OCI-LY3 (cell line): ENCODE data around the gene NR5A1.

ENCODE experiments used
- H2AFZ ChIP-seq: fragments of 200-600, 300-600 bp; shearing (Covaris generic); 2 replicates; pipeline ENCODE4 v1.6.0; 2014; ENCODE audit warnings: antibody characterized with exemption, low read depth, low read length
- H3K27ac ChIP-seq: fragments of 200-600, 300-600 bp; sonication (generic); 2 replicates; pipeline ENCODE4 v1.5.1; 2014; ENCODE audit warnings: mild to moderate bottlenecking, low read length, moderate library complexity, mixed read lengths
- H3K27me3 ChIP-seq: fragments of 200-600, 300-600 bp; sonication (generic); 2 replicates; pipeline ENCODE4 v1.6.1; 2014; ENCODE audit warnings: low read depth, low read length, mixed read lengths
- H3K36me3 ChIP-seq: fragments of 200-600, 300-600 bp; sonication (generic); replicated peaks from 2 replicates; pipeline ENCODE3; 2014; ENCODE audit warnings: low read depth, low read length, mixed read lengths
- H3K4me1 ChIP-seq: fragments of 300-600, 200-600 bp; sonication (generic); 2 replicates; pipeline ENCODE4 v1.6.1; 2014; ENCODE audit warnings: low read length, mixed read lengths
- H3K4me2 ChIP-seq: fragments of 200-600, 300-600 bp; sonication (generic); 2 replicates; pipeline ENCODE4 v1.6.1; 2014; ENCODE audit warnings: low read length, mixed read lengths
- H3K4me3 ChIP-seq: fragments of 300-600, 200-600 bp; sonication (generic); 2 replicates; pipeline ENCODE4 v1.5.1; 2014; ENCODE audit warnings: antibody characterized with exemption, mild to moderate bottlenecking, low read length, moderate library complexity
- H3K79me2 ChIP-seq: fragments of 300-600, 200-600 bp; shearing (Covaris generic); 2 replicates; pipeline ENCODE4 v1.6.1; 2014; ENCODE audit warnings: mild to moderate bottlenecking, low read length, mixed read lengths
- H3K9ac ChIP-seq: fragments of 300-600, 200-600 bp; shearing (Covaris generic); 2 replicates; pipeline ENCODE4 v1.6.0; 2014; ENCODE audit warnings: mild to moderate bottlenecking, low read length, moderate library complexity
- H3K9me3 ChIP-seq: fragments of 200-600, 300-600 bp; shearing (Covaris generic); 2 replicates; pipeline ENCODE4 v1.6.1; 2014; ENCODE audit warnings: low read length, mixed read lengths; ENCODE audit not compliant: insufficient read depth
- H4K20me1 ChIP-seq: fragments of 200-600, 300-600 bp; sonication (generic); 2 replicates; pipeline ENCODE4 v1.6.1; 2016; ENCODE audit warnings: low read length, mixed read lengths; ENCODE audit not compliant: insufficient read depth
- CTCF ChIP-seq: fragments of 200-600, 300-600 bp; sonication (generic); IDR thresholded peaks from 2 replicates; pipeline ENCODE4 v1.5.1; 2014; ENCODE audit warnings: antibody characterized with exemption, low read length, low read depth
- EZH2phosphoT487 ChIP-seq: fragments of 200-600 bp; shearing (Covaris generic); IDR thresholded peaks from 2 replicates; pipeline ENCODE4 v1.6.1; 2018; ENCODE audit warnings: antibody characterized with exemption, mixed run types, low read depth

NR5A1 gene

GRCh38 chr9:124531115-124531514 is 23.9 kb upstream of the NR5A1 start:
- no peaks in the 10 kb centered on the region for H3K4me1 ChIP-seq

GRCh38 chr9:124530246-124530645 is 23.0 kb upstream of the NR5A1 start:
- Histone ChIP-seq H3K9ac (no peak overlapping the region), H3K36me3 (peaks cover 22% of the 10 kb centered on the region), H3K9me3 (no peaks in the 10 kb centered on the region), H3K4me2 (no peak overlapping the region), H2AFZ (no peak overlapping the region), H4K20me1 (no peaks in the 10 kb centered on the region; the same call in 1 of the 2 replicates), H3K79me2 (no peaks in the 10 kb centered on the region), H3K27ac (no peak overlapping the region), H3K4me3 (no peak overlapping the region), H3K27me3 (no peaks in the 10 kb centered on the region), H3K4me1 (no peaks in the 10 kb centered on the region)
- no peak for TF ChIP-seq EZH2phosphoT487
- no peak for TF ChIP-seq CTCF

More at GRCh38 chr9:124531115-124531514, 23.9 kb upstream of the NR5A1 start:
- H3K9me3 ChIP-seq: no peaks in the 10 kb centered on the region
- no peak overlapping the region for H3K9ac ChIP-seq
- TF ChIP-seq EZH2phosphoT487 (no peak), CTCF (no peak)
- H3K4me2 ChIP-seq: no peak overlapping the region
- H3K27ac ChIP-seq: no peak overlapping the region
- H2AFZ ChIP-seq: no peak overlapping the region
- peaks cover 27% of the 10 kb centered on the region for H3K36me3 ChIP-seq
- no peak overlapping the region for H3K4me3 ChIP-seq
- H3K27me3 ChIP-seq: no peaks in the 10 kb centered on the region
- no peaks in the 10 kb centered on the region for H3K79me2 ChIP-seq
- H4K20me1 ChIP-seq: no peaks in the 10 kb centered on the region; the same call in 1 of the 2 replicates

- Histone ChIP-seq H3K27me3 (no peaks in the 10 kb centered on the region), H4K20me1 (no peaks in the 10 kb centered on the region; the same call in 1 of the 2 replicates), H2AFZ (no peak overlapping the region), H3K4me1 (no peaks in the 10 kb centered on the region), H3K4me2 (no peak overlapping the region), H3K4me3 (no peak overlapping the region), H3K36me3 (peaks cover 20% of the 10 kb centered on the region), H3K9ac (no peak overlapping the region), H3K79me2 (no peaks in the 10 kb centered on the region), H3K9me3 (no peaks in the 10 kb centered on the region), H3K27ac (no peak overlapping the region)
- no peak for TF ChIP-seq EZH2phosphoT487
- TF ChIP-seq CTCF: no peak
These were observed 20.6 kb upstream of the NR5A1 start for GRCh38 chr9:124527781-124528180.

- H2AFZ ChIP-seq: no peak overlapping the region
- no peak overlapping the region for H3K4me2 ChIP-seq
- H3K9ac ChIP-seq: no peak overlapping the region
- no peaks in the 10 kb centered on the region; the same call in 1 of the 2 replicates for H4K20me1 ChIP-seq
- H3K4me3 ChIP-seq: no peak overlapping the region
- H3K9me3 ChIP-seq: no peaks in the 10 kb centered on the region
- H3K4me1 ChIP-seq: no peaks in the 10 kb centered on the region
- no peak for TF ChIP-seq CTCF
- no peak for TF ChIP-seq EZH2phosphoT487
- H3K27ac ChIP-seq: no peak overlapping the region
- peaks cover 15% of the 10 kb centered on the region for H3K36me3 ChIP-seq
- no peaks in the 10 kb centered on the region for H3K79me2 ChIP-seq
- no peaks in the 10 kb centered on the region for H3K27me3 ChIP-seq
These were observed 19.0 kb upstream of the NR5A1 start for GRCh38 chr9:124526174-124526573.
